HL-60 (cell line): Measurements from ENCODE around the gene TIPARP.

Source experiments
- GABPA ChIP-seq: IDR thresholded peaks from 2 replicates; pipeline ENCODE4 v1.6.1; 2012; ENCODE audit warnings: low read depth
- POLR2AphosphoS5 ChIP-seq: IDR thresholded peaks from 2 replicates; pipeline ENCODE4 v1.6.1; 2012; ENCODE audit warnings: low read depth
- TF ChIP-seq, protein P1 (sequence below): IDR thresholded peaks from one replicate; pipeline ENCODE4 v1.5.1; 2011; ENCODE audit warnings: low read length, control low read depth, inconsistent platforms; ENCODE audit not compliant: insufficient read depth
- TF ChIP-seq, protein P2 (sequence below): IDR thresholded peaks from 2 replicates; pipeline ENCODE4 v1.6.1; 2012; ENCODE audit warnings: low read depth; ENCODE audit not compliant: insufficient replicate concordance

DNA sequence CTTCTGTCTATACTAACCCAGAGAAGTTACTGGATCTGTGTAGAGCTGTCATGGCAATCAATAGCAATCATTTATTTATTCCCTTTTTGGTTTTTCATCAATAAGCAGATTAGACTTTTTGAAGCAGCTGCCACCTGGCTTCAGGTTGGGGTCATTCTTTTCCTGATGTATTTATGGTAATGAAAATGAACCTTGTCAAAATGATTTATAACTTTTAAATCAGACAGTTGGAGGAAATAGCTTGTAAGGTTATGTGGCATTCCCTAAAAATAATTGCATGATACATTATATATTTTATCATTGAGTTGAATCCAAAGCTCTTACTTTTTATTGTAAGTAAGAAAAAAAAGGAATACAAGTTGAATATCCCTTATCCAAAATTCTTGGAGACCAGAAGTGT, 8.6 kb downstream of the TIPARP start:
- TF ChIP-seq, protein P1, sequence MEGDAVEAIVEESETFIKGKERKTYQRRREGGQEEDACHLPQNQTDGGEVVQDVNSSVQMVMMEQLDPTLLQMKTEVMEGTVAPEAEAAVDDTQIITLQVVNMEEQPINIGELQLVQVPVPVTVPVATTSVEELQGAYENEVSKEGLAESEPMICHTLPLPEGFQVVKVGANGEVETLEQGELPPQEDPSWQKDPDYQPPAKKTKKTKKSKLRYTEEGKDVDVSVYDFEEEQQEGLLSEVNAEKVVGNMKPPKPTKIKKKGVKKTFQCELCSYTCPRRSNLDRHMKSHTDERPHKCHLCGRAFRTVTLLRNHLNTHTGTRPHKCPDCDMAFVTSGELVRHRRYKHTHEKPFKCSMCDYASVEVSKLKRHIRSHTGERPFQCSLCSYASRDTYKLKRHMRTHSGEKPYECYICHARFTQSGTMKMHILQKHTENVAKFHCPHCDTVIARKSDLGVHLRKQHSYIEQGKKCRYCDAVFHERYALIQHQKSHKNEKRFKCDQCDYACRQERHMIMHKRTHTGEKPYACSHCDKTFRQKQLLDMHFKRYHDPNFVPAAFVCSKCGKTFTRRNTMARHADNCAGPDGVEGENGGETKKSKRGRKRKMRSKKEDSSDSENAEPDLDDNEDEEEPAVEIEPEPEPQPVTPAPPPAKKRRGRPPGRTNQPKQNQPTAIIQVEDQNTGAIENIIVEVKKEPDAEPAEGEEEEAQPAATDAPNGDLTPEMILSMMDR, result no peak
- TF ChIP-seq POLR2AphosphoS5 (no peak), GABPA (no peak)
- TF ChIP-seq, protein P2, sequence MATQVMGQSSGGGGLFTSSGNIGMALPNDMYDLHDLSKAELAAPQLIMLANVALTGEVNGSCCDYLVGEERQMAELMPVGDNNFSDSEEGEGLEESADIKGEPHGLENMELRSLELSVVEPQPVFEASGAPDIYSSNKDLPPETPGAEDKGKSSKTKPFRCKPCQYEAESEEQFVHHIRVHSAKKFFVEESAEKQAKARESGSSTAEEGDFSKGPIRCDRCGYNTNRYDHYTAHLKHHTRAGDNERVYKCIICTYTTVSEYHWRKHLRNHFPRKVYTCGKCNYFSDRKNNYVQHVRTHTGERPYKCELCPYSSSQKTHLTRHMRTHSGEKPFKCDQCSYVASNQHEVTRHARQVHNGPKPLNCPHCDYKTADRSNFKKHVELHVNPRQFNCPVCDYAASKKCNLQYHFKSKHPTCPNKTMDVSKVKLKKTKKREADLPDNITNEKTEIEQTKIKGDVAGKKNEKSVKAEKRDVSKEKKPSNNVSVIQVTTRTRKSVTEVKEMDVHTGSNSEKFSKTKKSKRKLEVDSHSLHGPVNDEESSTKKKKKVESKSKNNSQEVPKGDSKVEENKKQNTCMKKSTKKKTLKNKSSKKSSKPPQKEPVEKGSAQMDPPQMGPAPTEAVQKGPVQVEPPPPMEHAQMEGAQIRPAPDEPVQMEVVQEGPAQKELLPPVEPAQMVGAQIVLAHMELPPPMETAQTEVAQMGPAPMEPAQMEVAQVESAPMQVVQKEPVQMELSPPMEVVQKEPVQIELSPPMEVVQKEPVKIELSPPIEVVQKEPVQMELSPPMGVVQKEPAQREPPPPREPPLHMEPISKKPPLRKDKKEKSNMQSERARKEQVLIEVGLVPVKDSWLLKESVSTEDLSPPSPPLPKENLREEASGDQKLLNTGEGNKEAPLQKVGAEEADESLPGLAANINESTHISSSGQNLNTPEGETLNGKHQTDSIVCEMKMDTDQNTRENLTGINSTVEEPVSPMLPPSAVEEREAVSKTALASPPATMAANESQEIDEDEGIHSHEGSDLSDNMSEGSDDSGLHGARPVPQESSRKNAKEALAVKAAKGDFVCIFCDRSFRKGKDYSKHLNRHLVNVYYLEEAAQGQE, result no peak
